ENCODE measurements around the gene ARHGAP32. TPM values are rescaled to one million over a fixed set of nuclear protein-coding genes. Genes with fewer than 3 reads are reported as not detected.

ARHGAP32 gene
- total RNA-seq, 1 experiment from 2014 or later = 22.0 TPM

DNA sequence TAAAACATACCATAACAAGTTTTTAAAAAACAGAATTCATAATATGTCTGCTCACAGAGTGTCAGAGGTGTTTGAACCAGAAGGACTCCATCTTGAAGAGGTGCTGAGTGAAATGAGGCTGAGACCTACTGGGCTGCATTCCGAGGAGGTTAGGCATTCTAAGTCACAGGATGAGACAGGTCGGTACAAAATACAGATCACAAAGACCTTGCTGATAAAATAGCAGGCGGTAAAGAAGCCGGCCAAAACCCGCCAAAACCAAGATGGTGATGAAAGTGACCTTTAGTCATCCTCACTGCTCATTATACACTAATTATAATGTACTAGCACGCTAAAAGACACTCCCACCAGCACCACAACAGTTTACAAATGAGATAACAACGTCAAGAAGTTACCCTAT is 116.4 kb downstream of the ARHGAP32 start:
- no peak overlapping the region for H2BK15ac ChIP-seq (ENCODE audit: low read depth, low read length)
- H3K9me3 ChIP-seq (ENCODE audit: control insufficient read depth, low read depth, low read length) = no peaks in the 10 kb centered on the region
- no peak overlapping the region for H4K91ac ChIP-seq (ENCODE audit: insufficient read length, low read depth, low read length)
- H3K4ac ChIP-seq (ENCODE audit: low read depth, low read length) = no peak overlapping the region
- Mint-ChIP-seq H3K27me3 (ENCODE audit: low read depth) (no peaks in the 10 kb centered on the region), H3K4me3 (no peak overlapping the region), H3K4me1 (peaks cover 18 to 23% of the 10 kb centered on the region in 2 experiments), H3K9me3 (no peaks in the 10 kb centered on the region; a peak in 1 of 5 replicates), H3K36me3 (ENCODE audit: insufficient read depth in 1 of 3, low read depth in 3 of 3) (peaks cover 0 to 7% (median 2%) of the 10 kb centered on the region in 3 experiments; a peak in 3 of 7 replicates), H3K27ac (peak overlapping the region in 1 of 3 experiments; percentile 20; a peak in 2 of 7 replicates)
- no peak overlapping the region for H3K9ac ChIP-seq (ENCODE audit: extremely low read depth, insufficient read length, low read length)
- H2BK5ac ChIP-seq (ENCODE audit: insufficient read length, low read length) = no peak overlapping the region
- H3K14ac ChIP-seq (ENCODE audit: insufficient read depth, low read length) = no peak overlapping the region
- H3K23ac ChIP-seq (ENCODE audit: insufficient read length, low read depth, low read length) = no peak overlapping the region
- H3K4me1 ChIP-seq (ENCODE audit: insufficient read depth, low read length) = no peaks in the 10 kb centered on the region; the same call in 1 of the 2 replicates
- no peaks in the 10 kb centered on the region for H3K79me2 ChIP-seq (ENCODE audit: insufficient read depth, low read length)
- TF ChIP-seq, protein P1, sequence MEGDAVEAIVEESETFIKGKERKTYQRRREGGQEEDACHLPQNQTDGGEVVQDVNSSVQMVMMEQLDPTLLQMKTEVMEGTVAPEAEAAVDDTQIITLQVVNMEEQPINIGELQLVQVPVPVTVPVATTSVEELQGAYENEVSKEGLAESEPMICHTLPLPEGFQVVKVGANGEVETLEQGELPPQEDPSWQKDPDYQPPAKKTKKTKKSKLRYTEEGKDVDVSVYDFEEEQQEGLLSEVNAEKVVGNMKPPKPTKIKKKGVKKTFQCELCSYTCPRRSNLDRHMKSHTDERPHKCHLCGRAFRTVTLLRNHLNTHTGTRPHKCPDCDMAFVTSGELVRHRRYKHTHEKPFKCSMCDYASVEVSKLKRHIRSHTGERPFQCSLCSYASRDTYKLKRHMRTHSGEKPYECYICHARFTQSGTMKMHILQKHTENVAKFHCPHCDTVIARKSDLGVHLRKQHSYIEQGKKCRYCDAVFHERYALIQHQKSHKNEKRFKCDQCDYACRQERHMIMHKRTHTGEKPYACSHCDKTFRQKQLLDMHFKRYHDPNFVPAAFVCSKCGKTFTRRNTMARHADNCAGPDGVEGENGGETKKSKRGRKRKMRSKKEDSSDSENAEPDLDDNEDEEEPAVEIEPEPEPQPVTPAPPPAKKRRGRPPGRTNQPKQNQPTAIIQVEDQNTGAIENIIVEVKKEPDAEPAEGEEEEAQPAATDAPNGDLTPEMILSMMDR (conservative IDR thresholded peaks at IDR 0.05) = no peak
- no peak overlapping the region for H2AFZ ChIP-seq (ENCODE audit: low read length)
- DNase-seq = no peak
- no peaks in the 10 kb centered on the region for H3K27me3 ChIP-seq (ENCODE audit: insufficient read depth, low read length)
- H4K8ac ChIP-seq (replicated peaks; ENCODE audit: insufficient read length, low read depth, low read length) = no peak overlapping the region
- H3T11ph ChIP-seq (ENCODE audit: low read length) = no peak overlapping the region
- H2AK5ac ChIP-seq (ENCODE audit: insufficient read length, low read length) = no peak overlapping the region
- H3K4me2 ChIP-seq (ENCODE audit: insufficient read depth, insufficient read length, low read length) = no peak overlapping the region
- H2BK12ac ChIP-seq (ENCODE audit: insufficient read length, low read depth, low read length) = no peak overlapping the region
- no peak overlapping the region for H3K27ac ChIP-seq (ENCODE audit: insufficient read length, low read depth, low read length)
- no peak overlapping the region for H3K18ac ChIP-seq (ENCODE audit: insufficient read length, low read depth, low read length)
- no peak overlapping the region for H4K5ac ChIP-seq (ENCODE audit: insufficient read length, low read depth, low read length)
- WGBS (ENCODE audit: extremely low coverage, insufficient read length, low lambda C conversion rate) = no CpG with 5 or more reads among the region's 7 CpGs
- no peaks in the 10 kb centered on the region for H3K79me1 ChIP-seq (ENCODE audit: insufficient read depth, low read depth, low read length, poor library complexity, severe bottlenecking)
- no peaks in the 10 kb centered on the region for H4K20me1 ChIP-seq (ENCODE audit: control insufficient read depth, insufficient read depth, insufficient read length)
- no peak overlapping the region for H2BK120ac ChIP-seq (ENCODE audit: low read depth, low read length, poor library complexity, severe bottlenecking)
- no peak overlapping the region for H3K56ac ChIP-seq (ENCODE audit: insufficient read length, low read depth, low read length)
- H3K23me2 ChIP-seq (ENCODE audit: insufficient read length, low read depth, low read length, poor library complexity, severe bottlenecking) = no peaks in the 10 kb centered on the region
- H2BK20ac ChIP-seq (ENCODE audit: low read depth, low read length, poor library complexity, severe bottlenecking) = no peak overlapping the region
